Thoracic aorta (tissue), 2 donors: ENCODE measurements around the gene DGCR2. TPM values are rescaled to one million over a fixed set of nuclear protein-coding genes. Genes with fewer than 3 reads are reported as not detected.
"Not testable (repeated sequence)": the region's sequence is repeated elsewhere in the genome, so short reads cannot be mapped to it uniquely, and the experiment has no call there.

Experiments used
- ATAC-seq: fragments of 150-250 bp; one replicate; pipeline ENCODE4 v1.8.0; 2017; ENCODE audit warnings: low read depth; ENCODE audit not compliant: insufficient number of reproducible peaks, low FRiP score
- DNase-seq: peaks from one replicate; pipeline ENCODE4 v3.0.0-alpha.2; 2020; ENCODE audit warnings: low spot score
- H3K27ac ChIP-seq, 2 donors: fragments of 200-600 bp; sonication (generic); 1 replicate in 1 of 2; 2 replicates in 1 of 2; pipeline ENCODE4 v1.5.1; 2016; ENCODE audit warnings: mild to moderate bottlenecking in 2 of 2, moderate library complexity in 2 of 2
- H3K27me3 ChIP-seq: fragments of 200-600 bp; sonication (generic); replicated peaks from 2 replicates; pipeline ENCODE4 v1.6.0; 2016; ENCODE audit warnings: mild to moderate bottlenecking; ENCODE audit not compliant: insufficient read depth
- H3K36me3 ChIP-seq: fragments of 200-600 bp; sonication (generic); one replicate; pipeline ENCODE4 v1.5.1; 2016
- H3K4me1 ChIP-seq, 2 donors: fragments of 200-600 bp; sonication (generic); 1 replicate in 1 of 2; 2 replicates in 1 of 2; pipeline versions ENCODE4 v1.5.1 to v1.6.0; 2016; ENCODE audit warnings: low read depth in 2 of 2, mild to moderate bottlenecking in 1 of 2; ENCODE audit not compliant: control insufficient read depth in 1 of 2
- H3K4me3 ChIP-seq: fragments of 200-600 bp; sonication (generic); 2 replicates; pipeline ENCODE4 v1.5.1; 2016; ENCODE audit warnings: mild to moderate bottlenecking
- H3K9me3 ChIP-seq: fragments of 200-600 bp; sonication (generic); 2 replicates; pipeline ENCODE4 v1.5.1; 2016
- CTCF ChIP-seq: fragments of 200-600 bp; sonication (generic); IDR thresholded peaks from one replicate; pipeline ENCODE4 v1.5.1; 2019; ENCODE audit warnings: antibody characterized with exemption
- total RNA-seq, 2 donors: library from RNA; depleted of rRNA; stranded (reverse); fragments of >200 nt; gene quantifications; one replicate each; pipeline versions ENCODE4 v1.1.0 to v1.2.3, GENCODE V29; 2016

Gene DGCR2
- total RNA-seq, 2 donors from 2014 or later = 42.1 to 105 TPM

GRCh38 chr22:19023931-19024330 is 98.3 kb downstream of the DGCR2 start:
- DNase-seq, H3K4me3 ChIP-seq, H3K9me3 ChIP-seq, ATAC-seq, H3K27ac ChIP-seq, H3K27me3 ChIP-seq, H3K4me1 ChIP-seq, H3K36me3 ChIP-seq: not testable (repeated sequence)

GRCh38 chr22:19022755-19023154 is 99.5 kb downstream of the DGCR2 start:
- H3K4me3 ChIP-seq = no peak overlapping the region
- no peaks in the 10 kb centered on the region for H3K4me1 ChIP-seq
- no peaks in the 10 kb centered on the region for H3K9me3 ChIP-seq
- H3K27ac ChIP-seq = no peak overlapping the region
- ATAC-seq = no peak
- H3K36me3 ChIP-seq = no peaks in the 10 kb centered on the region
- H3K27me3 ChIP-seq = no peaks in the 10 kb centered on the region
- no peak for TF ChIP-seq CTCF
- no peak for DNase-seq

GRCh38 chr22:19019679-19020032 is 102.6 kb downstream of the DGCR2 start:
- Histone ChIP-seq H3K27ac (no peak overlapping the region), H3K4me1 (no peaks in the 10 kb centered on the region), H3K4me3 (no peak overlapping the region), H3K36me3 (no peaks in the 10 kb centered on the region), H3K27me3 (no peaks in the 10 kb centered on the region), H3K9me3 (no peaks in the 10 kb centered on the region)
- DNase-seq = no peak
- no peak for TF ChIP-seq CTCF
- no peak for ATAC-seq

DNA sequence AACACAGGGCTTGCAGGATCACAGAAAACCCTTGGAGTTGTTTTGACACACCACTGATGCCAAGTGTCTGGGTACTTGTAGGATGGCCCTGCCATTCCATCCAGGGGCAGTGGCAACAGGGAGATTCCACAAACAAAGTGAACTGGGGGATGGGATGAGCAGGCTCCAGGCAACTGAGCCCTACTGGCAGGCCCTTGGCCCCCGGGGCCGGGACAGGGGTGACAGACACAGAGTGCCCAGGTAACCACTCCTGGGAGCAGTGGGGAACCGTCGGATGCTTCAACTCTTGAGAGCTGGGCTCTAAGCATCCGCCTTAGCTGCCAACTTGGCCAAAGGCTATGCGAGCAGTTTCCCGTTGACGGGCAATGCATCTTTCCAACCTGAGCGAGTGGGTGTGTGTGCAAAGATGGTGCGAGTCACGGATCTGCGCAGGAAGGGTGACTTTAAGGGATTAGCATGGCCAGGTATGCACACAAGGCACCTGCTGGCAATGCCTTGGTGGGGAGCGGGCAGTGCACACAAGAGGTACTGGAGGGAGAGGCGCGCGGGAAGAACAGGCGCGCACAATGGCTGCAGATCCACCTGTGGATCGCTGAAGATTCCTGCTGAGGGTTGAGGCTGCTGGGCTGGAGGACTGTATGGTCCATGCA is 103.1 kb downstream of the DGCR2 start:
- Histone ChIP-seq H3K4me3 (no peak overlapping the region), H3K27me3 (no peaks in the 10 kb centered on the region), H3K36me3 (no peaks in the 10 kb centered on the region), H3K27ac (no peak overlapping the region), H3K4me1 (no peaks in the 10 kb centered on the region), H3K9me3 (no peaks in the 10 kb centered on the region)
- DNase-seq (no peak), ATAC-seq (no peak)
- TF ChIP-seq CTCF = no peak

GRCh38 chr22:19018256-19018655 is 104.0 kb downstream of the DGCR2 start:
- ATAC-seq = no peak
- Histone ChIP-seq H3K27ac (no peak overlapping the region), H3K36me3 (no peaks in the 10 kb centered on the region), H3K4me3 (no peak overlapping the region), H3K4me1 (no peaks in the 10 kb centered on the region), H3K9me3 (no peaks in the 10 kb centered on the region), H3K27me3 (no peaks in the 10 kb centered on the region)
- DNase-seq = no peak
- no peak for TF ChIP-seq CTCF
